ENCODE data around the gene PHF20.
A peak's percentile ranks its signal among the peaks of the same experiment; 100 is the strongest.

Gene PHF20

DNA sequence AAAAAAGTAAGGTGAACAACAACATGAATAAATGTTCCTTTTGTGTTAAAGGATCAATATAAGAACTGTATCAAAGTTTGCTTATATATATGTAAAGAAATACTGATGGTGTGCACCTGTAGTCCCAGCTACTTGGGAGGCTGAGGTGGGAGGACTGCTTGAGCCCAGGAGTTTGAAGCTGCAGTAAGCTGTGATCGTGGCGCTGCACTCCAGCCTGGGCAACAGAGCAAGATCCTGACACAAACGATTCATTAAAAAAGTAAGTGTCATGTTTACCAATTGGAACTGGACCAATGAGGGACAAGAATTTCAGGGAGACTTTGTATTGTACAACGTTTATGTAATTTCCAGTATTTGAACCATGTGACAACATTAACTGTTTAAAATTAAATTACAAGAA is 5.0 kb upstream of the PHF20 start:
- Histone ChIP-seq H3K4me3 (ENCODE audit: low read length in 2 of 2) (no peak overlapping the region), H2BK120ac (ENCODE audit: low read depth, low read length) (no peak overlapping the region), H3K4ac (ENCODE audit: low read length) (no peak overlapping the region), H2AFZ (ENCODE audit: low read length) (no peak overlapping the region), H3K9ac (ENCODE audit: low read depth, low read length, poor library complexity) (no peak overlapping the region), H3K14ac (ENCODE audit: low read length) (no peak overlapping the region), H3K23ac (ENCODE audit: low read depth, low read length, poor library complexity) (no peak overlapping the region), H3K4me1 (ENCODE audit: control insufficient read depth in 2 of 2, insufficient read depth in 1 of 2, low read depth in 1 of 2, low read length in 2 of 2) (peaks cover 7 to 17% of the 10 kb centered on the region in 2 donors), H3K27me3 (ENCODE audit: control insufficient read depth in 3 of 3, insufficient read depth in 3 of 3, low read depth in 1 of 3, low read length in 3 of 3) (no peaks in the 10 kb centered on the region), H2BK15ac (ENCODE audit: low read length) (no peak overlapping the region), H3K79me1 (ENCODE audit: low read depth, low read length) (no peaks in the 10 kb centered on the region), H3K9me3 (replicated peaks in 1 of 2; ENCODE audit: control insufficient read depth in 2 of 2, insufficient read depth in 1 of 2, low read depth in 1 of 2, low read length in 2 of 2) (peaks cover 0 to 7% of the 10 kb centered on the region in 2 donors), H2AK5ac (ENCODE audit: low read depth, low read length) (no peak overlapping the region), H4K91ac (ENCODE audit: low read depth, low read length, poor library complexity) (no peak overlapping the region), H3K27ac (replicated peaks; ENCODE audit: low read length) (no peak overlapping the region), H4K8ac (ENCODE audit: low read depth, low read length) (no peak overlapping the region), H3K18ac (ENCODE audit: low read length) (no peak overlapping the region), H3K4me2 (ENCODE audit: insufficient read depth, low read length, poor library complexity, severe bottlenecking) (no peak overlapping the region), H2BK5ac (ENCODE audit: low read length) (no peak overlapping the region), H3K36me3 (replicated peaks in 1 of 2; ENCODE audit: control insufficient read depth in 2 of 2, insufficient read depth in 2 of 2, low read length in 2 of 2) (no peaks in the 10 kb centered on the region), H2BK12ac (ENCODE audit: low read length) (no peak overlapping the region)
- WGBS, 2 donors (ENCODE audit: extremely low coverage in 2 of 2, insufficient read length in 2 of 2, insufficient replicate concordance in 1 of 2) = no CpG with 5 or more reads among the region's 4 CpGs
- no peak for DNase-seq (ENCODE audit: low spot score)

DNA sequence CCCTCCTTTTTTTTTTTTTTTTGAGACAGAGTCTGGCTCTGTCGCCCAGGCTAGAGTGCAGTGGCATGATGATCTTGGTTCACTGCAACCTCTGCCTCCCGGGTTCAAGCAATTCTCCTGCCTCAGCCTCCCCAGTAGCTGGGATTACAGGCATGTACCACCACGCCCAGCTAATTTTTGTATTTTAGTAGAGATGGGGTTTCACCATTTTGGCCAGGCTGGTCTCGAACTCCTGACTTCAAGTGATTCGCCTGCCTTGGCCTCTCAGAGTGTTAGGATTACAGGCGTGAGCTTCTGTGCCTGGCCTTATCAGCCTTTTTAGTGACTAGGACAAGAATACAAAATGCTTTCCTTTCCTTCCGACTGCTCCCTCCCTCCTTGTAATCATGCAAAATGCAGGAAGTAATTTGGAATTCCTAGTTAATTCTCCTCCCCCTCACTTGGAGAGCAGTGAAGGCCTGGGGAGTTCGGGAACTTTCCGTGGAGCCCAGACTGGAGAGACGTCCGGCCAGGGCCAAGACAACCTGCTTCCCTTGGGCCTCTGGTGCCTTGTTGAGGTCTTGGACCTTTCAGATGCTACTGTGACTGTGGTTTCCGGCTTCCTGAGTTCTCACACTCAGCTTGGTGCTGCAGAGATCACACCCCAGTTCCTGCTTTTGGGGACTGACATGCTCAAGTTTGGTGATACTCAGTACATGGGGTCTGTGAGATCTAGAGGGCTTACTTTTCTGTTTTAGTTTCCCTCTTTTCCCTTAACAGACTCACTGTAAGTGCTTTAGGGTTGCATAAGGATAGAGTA is 3.9 kb upstream of the PHF20 start:
- no peak overlapping the region for H3K9ac ChIP-seq (ENCODE audit: low read depth, low read length, poor library complexity)
- H3K23ac ChIP-seq (ENCODE audit: low read depth, low read length, poor library complexity) = no peak overlapping the region
- H2AFZ ChIP-seq (ENCODE audit: low read length) = peak overlapping the region; percentile 92
- no peak overlapping the region for H2BK120ac ChIP-seq (ENCODE audit: low read depth, low read length)
- no peaks in the 10 kb centered on the region for H3K36me3 ChIP-seq (replicated peaks in 1 of 2; ENCODE audit: control insufficient read depth in 2 of 2, insufficient read depth in 2 of 2, low read length in 2 of 2)
- no peaks in the 10 kb centered on the region for H3K27me3 ChIP-seq (ENCODE audit: control insufficient read depth in 3 of 3, insufficient read depth in 3 of 3, low read depth in 1 of 3, low read length in 3 of 3)
- H3K4me2 ChIP-seq (ENCODE audit: insufficient read depth, low read length, poor library complexity, severe bottlenecking) = no peak overlapping the region
- H3K4ac ChIP-seq (ENCODE audit: low read length) = no peak overlapping the region
- H3K4me1 ChIP-seq (ENCODE audit: control insufficient read depth in 2 of 2, insufficient read depth in 1 of 2, low read depth in 1 of 2, low read length in 2 of 2) = peaks cover 7 to 19% of the 10 kb centered on the region in 2 donors
- no peak overlapping the region for H3K27ac ChIP-seq (replicated peaks; ENCODE audit: low read length)
- H3K4me3 ChIP-seq (ENCODE audit: low read length in 2 of 2) = no peak overlapping the region
- H2BK12ac ChIP-seq (ENCODE audit: low read length) = no peak overlapping the region
- peaks cover 0 to 7% of the 10 kb centered on the region in 2 donors for H3K9me3 ChIP-seq (replicated peaks in 1 of 2; ENCODE audit: control insufficient read depth in 2 of 2, insufficient read depth in 1 of 2, low read depth in 1 of 2, low read length in 2 of 2)
- no peak overlapping the region for H4K8ac ChIP-seq (ENCODE audit: low read depth, low read length)
- no peaks in the 10 kb centered on the region for H3K79me1 ChIP-seq (ENCODE audit: low read depth, low read length)
- no peak for DNase-seq (ENCODE audit: low spot score)
- no peak overlapping the region for H2BK15ac ChIP-seq (ENCODE audit: low read length)
- H3K18ac ChIP-seq (ENCODE audit: low read length) = peak overlapping the region; percentile 44
- H4K91ac ChIP-seq (ENCODE audit: low read depth, low read length, poor library complexity) = no peak overlapping the region
- H2AK5ac ChIP-seq (ENCODE audit: low read depth, low read length) = no peak overlapping the region
- WGBS, 2 donors (ENCODE audit: extremely low coverage in 2 of 2, insufficient read length in 2 of 2, insufficient replicate concordance in 1 of 2) = no CpG with 5 or more reads among the region's 12 CpGs
- H3K14ac ChIP-seq (ENCODE audit: low read length) = no peak overlapping the region
- H2BK5ac ChIP-seq (ENCODE audit: low read length) = no peak overlapping the region

DNA sequence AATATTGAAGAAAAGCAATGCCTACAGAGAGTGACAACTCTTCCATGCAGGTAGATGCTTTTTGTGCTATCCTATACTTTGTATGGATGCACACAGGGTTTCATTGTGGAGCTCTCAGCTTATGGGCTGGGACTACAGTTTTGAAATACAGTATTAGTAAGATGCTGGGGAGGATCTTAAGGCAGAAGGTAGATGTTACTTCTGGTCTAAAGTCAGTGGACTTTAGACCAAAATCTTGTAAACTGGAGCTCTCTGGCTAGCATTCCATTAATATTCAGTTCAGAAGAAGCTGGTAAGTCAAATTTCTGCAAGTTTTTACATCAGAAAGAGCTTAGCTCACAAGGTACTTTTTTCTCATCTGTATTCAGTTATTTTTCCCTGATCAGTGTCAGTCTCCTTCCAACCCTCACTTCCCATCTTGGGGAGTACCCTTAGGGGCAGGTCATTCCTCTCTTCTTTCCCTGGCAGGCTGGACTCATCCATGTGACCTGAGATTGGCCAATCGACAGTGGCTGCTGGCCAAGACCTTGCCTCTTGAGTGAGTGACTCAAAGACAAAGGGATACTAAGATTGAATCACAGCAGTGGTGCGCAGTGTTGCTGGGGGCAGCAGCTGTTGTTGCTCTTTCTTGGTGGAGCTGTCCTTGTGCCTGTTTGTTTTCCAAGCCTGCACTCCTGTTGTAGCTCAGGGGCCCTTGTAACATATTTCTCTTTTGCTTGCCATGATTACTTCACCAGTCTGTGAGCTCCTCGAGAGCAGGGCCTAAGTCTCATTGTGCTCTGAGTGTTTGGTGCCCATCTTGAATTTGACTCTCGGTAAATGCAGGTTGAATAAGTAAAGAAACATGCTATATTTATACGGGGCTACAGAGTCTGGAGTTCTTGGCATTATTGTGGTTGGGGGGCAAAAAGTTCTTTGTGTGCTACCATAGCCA is 2.8 kb upstream of the PHF20 start:
- Histone ChIP-seq H3K36me3 (replicated peaks in 1 of 2; ENCODE audit: control insufficient read depth in 2 of 2, insufficient read depth in 2 of 2, low read length in 2 of 2) (peaks cover 0 to 11% of the 10 kb centered on the region in 2 donors), H3K27ac (replicated peaks; ENCODE audit: low read length) (peak overlapping the region; percentile 56)

DNA sequence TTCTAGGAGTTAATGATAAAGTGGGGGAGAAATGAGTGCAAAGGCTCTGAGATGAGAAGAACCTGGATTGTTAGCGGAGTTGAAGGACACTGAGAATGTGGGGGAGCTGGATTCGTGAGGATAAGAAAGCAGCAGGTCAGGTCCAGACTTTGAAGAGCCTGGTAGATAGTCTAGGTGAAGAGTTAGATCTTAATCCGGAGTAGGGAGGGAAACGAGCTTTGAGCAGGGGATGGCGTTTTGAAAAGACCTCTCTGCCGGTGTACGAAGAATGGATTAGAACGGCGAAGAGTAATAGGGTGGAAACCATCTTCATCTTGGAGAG is 487 bp upstream of the PHF20 start:
- no peak overlapping the region for H3K27ac ChIP-seq (replicated peaks; ENCODE audit: low read length)

More for the DNA sequence above, 2.8 kb upstream of the PHF20 start:
- H3K9ac ChIP-seq (ENCODE audit: low read depth, low read length, poor library complexity) = no peak overlapping the region
- H3K4me2 ChIP-seq (ENCODE audit: insufficient read depth, low read length, poor library complexity, severe bottlenecking) = peak overlapping the region; percentile 41
- H3K27me3 ChIP-seq (ENCODE audit: control insufficient read depth in 3 of 3, insufficient read depth in 3 of 3, low read depth in 1 of 3, low read length in 3 of 3) = no peaks in the 10 kb centered on the region
- peak overlapping the region; percentile 92 for H2AFZ ChIP-seq (ENCODE audit: low read length)
- peaks cover 0 to 7% of the 10 kb centered on the region in 2 donors for H3K9me3 ChIP-seq (replicated peaks in 1 of 2; ENCODE audit: control insufficient read depth in 2 of 2, insufficient read depth in 1 of 2, low read depth in 1 of 2, low read length in 2 of 2)
- H3K4me1 ChIP-seq (ENCODE audit: control insufficient read depth in 2 of 2, insufficient read depth in 1 of 2, low read depth in 1 of 2, low read length in 2 of 2) = peaks cover 10 to 25% of the 10 kb centered on the region in 2 donors
- H3K4me3 ChIP-seq (ENCODE audit: low read length in 2 of 2) = peak overlapping the region in 1 of 2 donors; percentile 30
- H2BK120ac ChIP-seq (ENCODE audit: low read depth, low read length) = no peak overlapping the region
- H3K23ac ChIP-seq (ENCODE audit: low read depth, low read length, poor library complexity) = no peak overlapping the region
- H4K8ac ChIP-seq (ENCODE audit: low read depth, low read length) = no peak overlapping the region
- no CpG with 5 or more reads among the region's 5 CpGs for WGBS, 2 donors (ENCODE audit: extremely low coverage in 2 of 2, insufficient read length in 2 of 2, insufficient replicate concordance in 1 of 2)
- DNase-seq (ENCODE audit: low spot score) = peak; percentile 61
- H3K4ac ChIP-seq (ENCODE audit: low read length) = no peak overlapping the region
- no peak overlapping the region for H2BK5ac ChIP-seq (ENCODE audit: low read length)
- peak overlapping the region; percentile 86 for H3K18ac ChIP-seq (ENCODE audit: low read length)
- H2AK5ac ChIP-seq (ENCODE audit: low read depth, low read length) = no peak overlapping the region
- no peak overlapping the region for H4K91ac ChIP-seq (ENCODE audit: low read depth, low read length, poor library complexity)
- no peak overlapping the region for H2BK12ac ChIP-seq (ENCODE audit: low read length)
- no peaks in the 10 kb centered on the region for H3K79me1 ChIP-seq (ENCODE audit: low read depth, low read length)
- no peak overlapping the region for H2BK15ac ChIP-seq (ENCODE audit: low read length)
- no peak overlapping the region for H3K14ac ChIP-seq (ENCODE audit: low read length)

More for the DNA sequence above, 487 bp upstream of the PHF20 start:
- Histone ChIP-seq H3K23ac (ENCODE audit: low read depth, low read length, poor library complexity) (no peak overlapping the region), H3K14ac (ENCODE audit: low read length) (no peak overlapping the region), H4K8ac (ENCODE audit: low read depth, low read length) (no peak overlapping the region), H3K4ac (ENCODE audit: low read length) (no peak overlapping the region), H3K4me3 (ENCODE audit: low read length in 2 of 2) (peak overlapping the region; percentile 18 to 88), H2BK12ac (ENCODE audit: low read length) (no peak overlapping the region), H4K91ac (ENCODE audit: low read depth, low read length, poor library complexity) (no peak overlapping the region), H2BK15ac (ENCODE audit: low read length) (no peak overlapping the region), H3K4me2 (ENCODE audit: insufficient read depth, low read length, poor library complexity, severe bottlenecking) (no peak overlapping the region), H3K9me3 (replicated peaks in 1 of 2; ENCODE audit: control insufficient read depth in 2 of 2, insufficient read depth in 1 of 2, low read depth in 1 of 2, low read length in 2 of 2) (peaks cover 0 to 7% of the 10 kb centered on the region in 2 donors), H2AK5ac (ENCODE audit: low read depth, low read length) (no peak overlapping the region), H3K18ac (ENCODE audit: low read length) (no peak overlapping the region), H2BK5ac (ENCODE audit: low read length) (no peak overlapping the region), H3K79me1 (ENCODE audit: low read depth, low read length) (no peaks in the 10 kb centered on the region), H3K27me3 (ENCODE audit: control insufficient read depth in 3 of 3, insufficient read depth in 3 of 3, low read depth in 1 of 3, low read length in 3 of 3) (no peaks in the 10 kb centered on the region), H2AFZ (ENCODE audit: low read length) (peak overlapping the region; percentile 70), H3K4me1 (ENCODE audit: control insufficient read depth in 2 of 2, insufficient read depth in 1 of 2, low read depth in 1 of 2, low read length in 2 of 2) (peaks cover 13 to 25% of the 10 kb centered on the region in 2 donors), H3K36me3 (replicated peaks in 1 of 2; ENCODE audit: control insufficient read depth in 2 of 2, insufficient read depth in 2 of 2, low read length in 2 of 2) (peaks cover 2 to 30% of the 10 kb centered on the region in 2 donors), H2BK120ac (ENCODE audit: low read depth, low read length) (no peak overlapping the region), H3K9ac (ENCODE audit: low read depth, low read length, poor library complexity) (no peak overlapping the region)
- WGBS, 2 donors (ENCODE audit: extremely low coverage in 2 of 2, insufficient read length in 2 of 2, insufficient replicate concordance in 1 of 2) = no CpG with 5 or more reads among the region's 9 CpGs
- DNase-seq (ENCODE audit: low spot score) = no peak

All from neuronal stem cell (in vitro differentiated cells).